ENCODE measurements around the gene EEF2K. TPM values are rescaled to one million over a fixed set of nuclear protein-coding genes. Genes with fewer than 3 reads are reported as not detected.
A peak's percentile ranks its signal among the peaks of the same experiment; 100 is the strongest.

Gene EEF2K
- total and polyA plus RNA-seq, 2 of the 13 experiments (the other 11 are each of a cell fraction or from before 2014, with no cell fraction given): 22.0 to 23.8 TPM

- peak; percentile 54; the same call in 1 of the 2 replicates for TF ChIP-seq ZNF512B (CRISPR knock-in tag; IDR thresholded peaks at IDR 0.05; ENCODE audit: borderline replicate concordance)
These were observed 7.4 kb upstream of the EEF2K start (continued) for GRCh38 chr16:22198547-22199293.

- ChIA-PET POLR2A (interaction anchor here (3.6 kb wide), 1 partner anchor 10 kb away, joined by 21 read pairs; no protein-coding TSS in a partner anchor), CTCF (ENCODE audit: low intra/inter-chr PET ratio, low total read pairs) (no interaction called here)
- 69% methylated on average over 6 of the region's 6 CpGs for WGBS (ENCODE audit: low lambda C conversion rate)
- Histone ChIP-seq H3K4me3 (replicated peaks in 1 of 3; ENCODE audit: insufficient read depth in 1 of 3, low read depth in 2 of 3, low read length in 3 of 3) (no peak overlapping the region), H2AFZ (ENCODE audit: low read length) (no peak overlapping the region), H3K4me2 (ENCODE audit: low read depth, low read length) (no peak overlapping the region), H3K9me3 (ENCODE audit: low read length) (no peaks in the 10 kb centered on the region), H3K9ac (ENCODE audit: insufficient read depth, low read depth, low read length) (no peak overlapping the region), H3K4me1 (ENCODE audit: insufficient read depth, low read length) (peaks cover 76% of the 10 kb centered on the region), H3K27ac (ENCODE audit: extremely low read length, insufficient read depth, low read length) (no peak overlapping the region), H3K27me3 (ENCODE audit: control insufficient read depth in 1 of 2, insufficient read depth in 2 of 2, low read length in 2 of 2) (no peaks in the 10 kb centered on the region; a peak in 1 of 5 replicates), H3K79me2 (ENCODE audit: insufficient read depth, low read length) (peaks cover 8% of the 10 kb centered on the region), H3K36me3 (replicated peaks in 1 of 2; ENCODE audit: control insufficient read depth in 1 of 2, insufficient read depth in 2 of 2, low read length in 2 of 2) (no peaks in the 10 kb centered on the region), H4K20me1 (ENCODE audit: insufficient read depth, low read length) (no peaks in the 10 kb centered on the region)
- BruUV-seq (replicated peaks): no TSS peak
- TF ChIP-seq ZNF460 (CRISPR knock-in tag; IDR thresholded peaks at IDR 0.05; ENCODE audit: borderline replicate concordance) (0 out of 2 replicates have a peak, but pooled peaks have one; percentile 2), TEF (CRISPR knock-in tag; IDR thresholded peaks at IDR 0.05) (no peak), MAFF (IDR thresholded peaks at IDR 0.05; ENCODE audit: low read depth, low read length) (0 out of 2 replicates have a peak, but pooled peaks have one; percentile 48), MAFK (conservative IDR thresholded peaks at IDR 0.05 in 1 of 2, IDR thresholded peaks at IDR 0.05 in 1 of 2; ENCODE audit: low read length in 2 of 2) (peak; percentile 45 to 78; a peak in 3 of 4 replicates), CENPBD1 (CRISPR knock-in tag; IDR thresholded peaks at IDR 0.05; ENCODE audit: borderline replicate concordance, low read depth) (no peak)
- DNase-seq (ENCODE audit: low spot score): no peak
- FAIRE-seq: no peak
- no peak for ATAC-seq
- intact Hi-C loops (cut with micrococcal nuclease; ENCODE audit: unreplicated experiment) (no loop called here), in situ Hi-C loops (cut with HindIII; ENCODE audit: extremely low pct_ligation_motif_present, low pct_unique_long_range_greater_than_20kb) (no loop called here)
These were observed 3.8 kb upstream of the EEF2K start for GRCh38 chr16:22202261-22202637.

All from HepG2 (cell line).